ENCODE measurements around the gene IGF1R.

GRCh38 chr15:98902931-98903330, 254.6 kb downstream of the IGF1R start:
- TF ChIP-seq CTCF (IDR thresholded peaks at IDR 0.05) (no peak), EP300 (IDR thresholded peaks at IDR 0.05) (no peak)
